ENCODE measurements around the gene PHC1.
A peak's percentile ranks its signal among the peaks of the same experiment; 100 is the strongest.
"Not testable (repeated sequence)": the region's sequence is repeated elsewhere in the genome, so short reads cannot be mapped to it uniquely, and the experiment has no call there.

PHC1 gene

GRCh38 chr12:8902703-8903102 lies 11.6 kb upstream of the PHC1 start:
- DNase-seq; H3K9me3 Mint-ChIP-seq; H3K4me1 Mint-ChIP-seq; H3K27ac Mint-ChIP-seq; H3K27me3 Mint-ChIP-seq; H3K36me3 Mint-ChIP-seq (ENCODE audit: low read depth); H3K4me3 Mint-ChIP-seq; ATAC-seq: not testable (repeated sequence)

GRCh38 chr12:8903646-8904045 lies 10.7 kb upstream of the PHC1 start:
- peaks cover 3% of the 10 kb centered on the region for H3K27me3 Mint-ChIP-seq
- no peak overlapping the region for H3K27ac Mint-ChIP-seq
- H3K36me3 Mint-ChIP-seq (ENCODE audit: low read depth) = no peaks in the 10 kb centered on the region
- no peaks in the 10 kb centered on the region for H3K9me3 Mint-ChIP-seq
- DNase-seq (no peak), ATAC-seq (no peak)
- H3K4me1 Mint-ChIP-seq = peaks cover 10% of the 10 kb centered on the region
- no peak overlapping the region for H3K4me3 Mint-ChIP-seq

- Mint-ChIP-seq H3K27me3 (peaks cover 3% of the 10 kb centered on the region), H3K27ac (no peak overlapping the region), H3K9me3 (no peaks in the 10 kb centered on the region), H3K4me1 (peaks cover 10% of the 10 kb centered on the region), H3K4me3 (no peak overlapping the region), H3K36me3 (ENCODE audit: low read depth) (no peaks in the 10 kb centered on the region)
- DNase-seq (no peak), ATAC-seq (no peak)
These were observed 9.6 kb upstream of the PHC1 start for GRCh38 chr12:8904665-8905064.

- Mint-ChIP-seq H3K36me3 (ENCODE audit: low read depth) (no peaks in the 10 kb centered on the region), H3K4me1 (peaks cover 10% of the 10 kb centered on the region), H3K27ac (no peak overlapping the region), H3K4me3 (no peak overlapping the region), H3K27me3 (peaks cover 3% of the 10 kb centered on the region), H3K9me3 (no peaks in the 10 kb centered on the region)
- no peak for ATAC-seq
- no peak for DNase-seq
These were observed 8.8 kb upstream of the PHC1 start for GRCh38 chr12:8905546-8905945.

GRCh38 chr12:8906266-8907180 lies 7.8 kb upstream of the PHC1 start:
- Mint-ChIP-seq H3K4me1 (peaks cover 10% of the 10 kb centered on the region), H3K27ac (no peak overlapping the region), H3K27me3 (peaks cover 3% of the 10 kb centered on the region), H3K36me3 (ENCODE audit: low read depth) (no peaks in the 10 kb centered on the region), H3K9me3 (no peaks in the 10 kb centered on the region), H3K4me3 (no peak overlapping the region)
- DNase-seq = no peak
- no peak for ATAC-seq

- Mint-ChIP-seq H3K4me1 (peaks cover 12% of the 10 kb centered on the region), H3K36me3 (ENCODE audit: low read depth) (no peaks in the 10 kb centered on the region), H3K9me3 (no peaks in the 10 kb centered on the region), H3K4me3 (no peak overlapping the region), H3K27me3 (peaks cover 3% of the 10 kb centered on the region), H3K27ac (no peak overlapping the region)
- no peak for ATAC-seq
- no peak for DNase-seq
These were observed 6.8 kb upstream of the PHC1 start for GRCh38 chr12:8907513-8907912.

GRCh38 chr12:8909752-8910151 lies 4.6 kb upstream of the PHC1 start:
- no peaks in the 10 kb centered on the region for H3K36me3 Mint-ChIP-seq (ENCODE audit: low read depth)
- DNase-seq (no peak), ATAC-seq (no peak)
- H3K27ac Mint-ChIP-seq = no peak overlapping the region
- H3K9me3 Mint-ChIP-seq = no peaks in the 10 kb centered on the region
- H3K4me1 Mint-ChIP-seq = peaks cover 11% of the 10 kb centered on the region
- H3K27me3 Mint-ChIP-seq = no peaks in the 10 kb centered on the region
- H3K4me3 Mint-ChIP-seq = no peak overlapping the region

- Mint-ChIP-seq H3K4me1 (peaks cover 11% of the 10 kb centered on the region), H3K4me3 (no peak overlapping the region), H3K27ac (no peak overlapping the region), H3K27me3 (no peaks in the 10 kb centered on the region), H3K36me3 (ENCODE audit: low read depth) (no peaks in the 10 kb centered on the region), H3K9me3 (no peaks in the 10 kb centered on the region)
- DNase-seq (no peak), ATAC-seq (no peak)
These were observed 2.6 kb upstream of the PHC1 start for GRCh38 chr12:8911606-8912268.

GRCh38 chr12:8912914-8913313 lies 1.4 kb upstream of the PHC1 start:
- DNase-seq = no peak

GRCh38 chr12:8913702-8914032 lies 642 bp upstream of the PHC1 start:
- H3K36me3 Mint-ChIP-seq (ENCODE audit: low read depth) = peaks cover 3% of the 10 kb centered on the region
- peak overlapping the region; percentile 86 for H3K27ac Mint-ChIP-seq
- peak overlapping the region; percentile 82 for H3K4me3 Mint-ChIP-seq
- no peak for DNase-seq
- no peak for ATAC-seq
- no peaks in the 10 kb centered on the region for H3K9me3 Mint-ChIP-seq
- peaks cover 11% of the 10 kb centered on the region for H3K4me1 Mint-ChIP-seq
- H3K27me3 Mint-ChIP-seq = no peaks in the 10 kb centered on the region

More at GRCh38 chr12:8912914-8913313, 1.4 kb upstream of the PHC1 start:
- ATAC-seq = no peak
- Mint-ChIP-seq H3K27ac (no peak overlapping the region), H3K4me1 (peaks cover 11% of the 10 kb centered on the region), H3K4me3 (no peak overlapping the region), H3K9me3 (no peaks in the 10 kb centered on the region), H3K36me3 (ENCODE audit: low read depth) (no peaks in the 10 kb centered on the region), H3K27me3 (no peaks in the 10 kb centered on the region)

- Mint-ChIP-seq H3K36me3 (ENCODE audit: low read depth) (peaks cover 6% of the 10 kb centered on the region), H3K27ac (no peak overlapping the region), H3K4me1 (peaks cover 11% of the 10 kb centered on the region), H3K27me3 (no peaks in the 10 kb centered on the region), H3K4me3 (no peak overlapping the region), H3K9me3 (no peaks in the 10 kb centered on the region)
- DNase-seq (peak; percentile 56), ATAC-seq (peak; percentile 88)
These were observed 612 bp downstream of the PHC1 start for GRCh38 chr12:8914716-8915526.

GRCh38 chr12:8916154-8916553 lies 1.8 kb downstream of the PHC1 start:
- Mint-ChIP-seq H3K36me3 (ENCODE audit: low read depth) (peaks cover 6% of the 10 kb centered on the region), H3K9me3 (no peaks in the 10 kb centered on the region)

GRCh38 chr12:8917031-8917430 lies 2.7 kb downstream of the PHC1 start:
- Mint-ChIP-seq H3K27ac (no peak overlapping the region), H3K27me3 (no peaks in the 10 kb centered on the region), H3K4me1 (peaks cover 7% of the 10 kb centered on the region), H3K4me3 (no peak overlapping the region), H3K9me3 (no peaks in the 10 kb centered on the region), H3K36me3 (ENCODE audit: low read depth) (peaks cover 8% of the 10 kb centered on the region)
- ATAC-seq (no peak), DNase-seq (no peak)

More at GRCh38 chr12:8916154-8916553, 1.8 kb downstream of the PHC1 start:
- Mint-ChIP-seq H3K27ac (no peak overlapping the region), H3K27me3 (no peaks in the 10 kb centered on the region), H3K4me1 (peaks cover 11% of the 10 kb centered on the region), H3K4me3 (no peak overlapping the region)
- DNase-seq (no peak), ATAC-seq (no peak)

- Mint-ChIP-seq H3K4me1 (peaks cover 7% of the 10 kb centered on the region), H3K9me3 (no peaks in the 10 kb centered on the region), H3K36me3 (ENCODE audit: low read depth) (peaks cover 8% of the 10 kb centered on the region), H3K4me3 (no peak overlapping the region), H3K27ac (no peak overlapping the region), H3K27me3 (no peaks in the 10 kb centered on the region)
- no peak for DNase-seq
- ATAC-seq = no peak
These were observed 3.4 kb downstream of the PHC1 start for GRCh38 chr12:8917751-8918150.
